HK-2 (cell line): ENCODE results near the gene KHK.
"Not testable (repeated sequence)": the region's sequence is repeated elsewhere in the genome, so short reads cannot be mapped to it uniquely, and the experiment has no call there.

ENCODE experiments used
- DNase-seq: peaks from one replicate; pipeline ENCODE4 v3.0.0-alpha.2; 2018; ENCODE audit not compliant: unreplicated experiment

The KHK gene

GRCh38 chr2:27095745-27096651, 9.4 kb downstream of the KHK start:
- DNase-seq, result no peak

GRCh38 chr2:27096748-27097297, 10.3 kb downstream of the KHK start:
- DNase-seq, result no peak

GRCh38 chr2:27097341-27097740, 10.8 kb downstream of the KHK start:
- DNase-seq, result no peak

GRCh38 chr2:27099334-27099955, 12.9 kb downstream of the KHK start:
- no peak for DNase-seq

GRCh38 chr2:27100036-27100435, 13.5 kb downstream of the KHK start:
- DNase-seq, result no peak

- DNase-seq, result no peak
Measured at GRCh38 chr2:27102329-27102728, 15.8 kb downstream of the KHK start.

GRCh38 chr2:27105981-27106380, 19.4 kb downstream of the KHK start:
- DNase-seq, result no peak

- no peak for DNase-seq
Measured at GRCh38 chr2:27108221-27108620, 21.6 kb downstream of the KHK start.

GRCh38 chr2:27109083-27109482, 22.5 kb downstream of the KHK start:
- no peak for DNase-seq

- not testable (repeated sequence) for DNase-seq
Measured at GRCh38 chr2:27110603-27111352, 24.2 kb downstream of the KHK start.

GRCh38 chr2:27111392-27112078, 25.0 kb downstream of the KHK start:
- not testable (repeated sequence) for DNase-seq

- DNase-seq, result no peak
Measured at GRCh38 chr2:27115519-27115918, 28.9 kb downstream of the KHK start.

GRCh38 chr2:27117995-27118524, 31.5 kb downstream of the KHK start:
- DNase-seq, result no peak

GRCh38 chr2:27118525-27119329, 32.2 kb downstream of the KHK start, which contains the start of gene CGREF1:
TSS of gene CGREF1 (minus strand) at chr2:27119128. CDS start at chr2:27104366, 14,762 bp downstream.
- DNase-seq, result peak; percentile 30

GRCh38 chr2:27119330-27119670, 32.7 kb downstream of the KHK start:
- not testable (repeated sequence) for DNase-seq

- DNase-seq, result no peak
Measured at GRCh38 chr2:27121906-27122305, 35.3 kb downstream of the KHK start.

- no peak for DNase-seq
Measured at GRCh38 chr2:27122791-27123190, 36.2 kb downstream of the KHK start.

- peak; percentile 53 for DNase-seq
Measured at GRCh38 chr2:27123302-27124150, 37.0 kb downstream of the KHK start, which contains the start of gene ABHD1. TSS of gene ABHD1 (plus strand) at chr2:27123815. CDS start at chr2:27123949, 134 bp downstream.

GRCh38 chr2:27125104-27125503, 38.5 kb downstream of the KHK start:
- DNase-seq, result no peak
